IPS-20b (cell line): ENCODE results near the gene GPATCH3.

Experiments
- H3K27ac ChIP-seq: one replicate; pipeline ENCODE4 v1.5.1; 2013; ENCODE audit warnings: low read length
- H3K27me3 ChIP-seq: 2 replicates; pipeline ENCODE4 v1.6.1; 2013; ENCODE audit warnings: mild to moderate bottlenecking, low read length, inconsistent platforms; ENCODE audit not compliant: insufficient read depth
- H3K36me3 ChIP-seq: 2 replicates; pipeline ENCODE4 v1.6.1; 2013; ENCODE audit warnings: low read depth, mild to moderate bottlenecking, inconsistent platforms, low read length, moderate library complexity; ENCODE audit not compliant: insufficient read depth
- H3K4me1 ChIP-seq: 2 replicates; pipeline ENCODE4 v1.6.1; 2013; ENCODE audit warnings: mild to moderate bottlenecking, control low read depth, inconsistent platforms, low read length, moderate library complexity; ENCODE audit not compliant: insufficient read depth
- H3K4me3 ChIP-seq: 2 replicates; pipeline ENCODE4 v1.5.1; 2013; ENCODE audit warnings: mild to moderate bottlenecking, low read length, inconsistent platforms
- H3K9ac ChIP-seq: 2 replicates; pipeline ENCODE4 v1.6.1; 2013; ENCODE audit warnings: low read depth, mild to moderate bottlenecking, inconsistent platforms, low read length, moderate library complexity
- H3K9me3 ChIP-seq: 2 replicates; pipeline ENCODE4 v1.6.1; 2013; ENCODE audit warnings: mild to moderate bottlenecking, low read depth, low read length, inconsistent platforms; ENCODE audit not compliant: insufficient read depth

The GPATCH3 gene

DNA sequence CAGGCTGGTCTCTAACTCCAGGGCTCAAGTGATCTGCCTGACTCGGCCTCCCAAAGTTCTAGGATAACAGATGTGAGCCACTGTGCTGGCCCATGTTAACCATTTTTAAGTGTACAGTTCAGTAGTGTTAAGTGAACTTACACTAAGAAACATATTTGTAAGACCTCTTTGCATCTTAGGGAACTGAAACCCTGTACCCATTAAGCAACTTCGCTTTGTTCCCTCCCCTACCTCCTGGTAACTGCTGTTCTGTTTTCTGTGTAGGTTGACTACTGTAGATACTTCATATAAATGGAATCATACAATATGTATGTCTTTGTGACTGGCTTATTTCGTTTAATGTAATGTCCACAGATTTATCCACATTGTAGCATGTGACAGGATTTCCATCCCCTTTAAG is 32.3 kb upstream of the GPATCH3 start:
- peaks cover 73% of the 10 kb centered on the region for H3K36me3 ChIP-seq
- no peaks in the 10 kb centered on the region for H3K4me1 ChIP-seq
- H3K9ac ChIP-seq: no peak overlapping the region
- no peaks in the 10 kb centered on the region for H3K9me3 ChIP-seq
- H3K4me3 ChIP-seq: no peak overlapping the region
- H3K27me3 ChIP-seq: no peaks in the 10 kb centered on the region
- no peak overlapping the region for H3K27ac ChIP-seq

DNA sequence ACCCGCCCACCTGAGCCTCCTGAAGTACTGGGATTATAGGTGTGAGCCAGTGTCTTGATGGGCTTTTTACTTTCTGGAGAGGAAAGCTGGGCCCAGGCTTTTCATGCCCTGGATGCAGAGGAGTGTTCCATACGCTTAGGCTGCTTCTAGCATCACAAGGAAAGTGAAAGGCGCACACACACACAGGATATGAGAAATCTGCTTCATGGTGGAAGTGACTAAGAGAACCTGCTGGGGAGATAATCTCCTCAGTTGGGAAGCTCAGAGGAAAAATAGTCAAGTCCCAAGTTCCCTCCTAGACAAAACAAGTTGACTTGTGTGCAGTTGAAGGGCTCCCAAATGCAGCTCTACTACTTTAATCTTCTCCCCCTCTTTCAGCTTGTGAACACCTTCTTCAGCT is 23.4 kb upstream of the GPATCH3 start:
- no peak overlapping the region for H3K4me3 ChIP-seq
- H3K9me3 ChIP-seq: no peaks in the 10 kb centered on the region
- no peak overlapping the region for H3K27ac ChIP-seq
- no peaks in the 10 kb centered on the region for H3K4me1 ChIP-seq
- peaks cover 50% of the 10 kb centered on the region for H3K36me3 ChIP-seq
- no peaks in the 10 kb centered on the region for H3K27me3 ChIP-seq
- H3K9ac ChIP-seq: no peak overlapping the region

DNA sequence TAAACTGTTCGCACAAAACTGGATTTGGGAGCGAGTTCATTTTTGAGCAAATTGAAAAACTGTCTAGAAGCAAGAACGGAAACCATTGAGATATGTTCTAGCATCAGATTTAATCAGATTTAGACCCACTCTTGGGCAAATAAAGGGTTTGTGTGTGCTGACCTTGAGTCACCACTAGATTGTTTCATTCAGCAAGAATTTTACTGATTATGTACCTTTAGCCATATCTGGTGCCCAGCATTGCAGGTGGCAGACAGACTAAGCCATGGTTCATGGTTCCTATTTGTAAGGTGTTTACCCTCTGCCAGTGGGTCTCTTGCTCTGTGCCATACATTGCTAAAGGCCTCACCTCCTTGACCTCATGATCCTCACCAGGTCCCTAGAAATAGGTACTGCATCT is 22.6 kb upstream of the GPATCH3 start:
- no peaks in the 10 kb centered on the region for H3K4me1 ChIP-seq
- H3K9ac ChIP-seq: peak overlapping the region; percentile 98; the same call in 1 of the 2 replicates
- peaks cover 42% of the 10 kb centered on the region for H3K36me3 ChIP-seq
- no peak overlapping the region for H3K27ac ChIP-seq
- H3K4me3 ChIP-seq: peak overlapping the region; percentile 99
- no peaks in the 10 kb centered on the region for H3K9me3 ChIP-seq
- no peaks in the 10 kb centered on the region for H3K27me3 ChIP-seq

DNA sequence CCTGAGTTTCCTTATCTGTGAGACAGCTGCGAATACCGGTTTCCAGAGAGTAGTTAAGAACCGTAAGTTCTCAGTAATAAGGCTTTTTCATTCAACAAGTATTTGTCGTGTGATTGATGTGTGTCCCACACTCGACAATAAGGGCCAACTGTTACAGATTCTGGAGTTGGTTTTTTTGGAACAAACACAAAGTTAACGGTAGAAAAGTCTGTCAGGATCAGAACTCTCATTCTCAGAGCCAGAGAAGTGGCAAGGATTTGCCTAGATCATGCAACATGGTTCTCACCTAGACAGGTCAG is 22.1 kb upstream of the GPATCH3 start:
- Histone ChIP-seq H3K9me3 (no peaks in the 10 kb centered on the region), H3K36me3 (peaks cover 37% of the 10 kb centered on the region), H3K4me3 (peak overlapping the region; percentile 99), H3K27ac (peak overlapping the region; percentile 53), H3K27me3 (no peaks in the 10 kb centered on the region), H3K9ac (peak overlapping the region; percentile 98), H3K4me1 (no peaks in the 10 kb centered on the region)

DNA sequence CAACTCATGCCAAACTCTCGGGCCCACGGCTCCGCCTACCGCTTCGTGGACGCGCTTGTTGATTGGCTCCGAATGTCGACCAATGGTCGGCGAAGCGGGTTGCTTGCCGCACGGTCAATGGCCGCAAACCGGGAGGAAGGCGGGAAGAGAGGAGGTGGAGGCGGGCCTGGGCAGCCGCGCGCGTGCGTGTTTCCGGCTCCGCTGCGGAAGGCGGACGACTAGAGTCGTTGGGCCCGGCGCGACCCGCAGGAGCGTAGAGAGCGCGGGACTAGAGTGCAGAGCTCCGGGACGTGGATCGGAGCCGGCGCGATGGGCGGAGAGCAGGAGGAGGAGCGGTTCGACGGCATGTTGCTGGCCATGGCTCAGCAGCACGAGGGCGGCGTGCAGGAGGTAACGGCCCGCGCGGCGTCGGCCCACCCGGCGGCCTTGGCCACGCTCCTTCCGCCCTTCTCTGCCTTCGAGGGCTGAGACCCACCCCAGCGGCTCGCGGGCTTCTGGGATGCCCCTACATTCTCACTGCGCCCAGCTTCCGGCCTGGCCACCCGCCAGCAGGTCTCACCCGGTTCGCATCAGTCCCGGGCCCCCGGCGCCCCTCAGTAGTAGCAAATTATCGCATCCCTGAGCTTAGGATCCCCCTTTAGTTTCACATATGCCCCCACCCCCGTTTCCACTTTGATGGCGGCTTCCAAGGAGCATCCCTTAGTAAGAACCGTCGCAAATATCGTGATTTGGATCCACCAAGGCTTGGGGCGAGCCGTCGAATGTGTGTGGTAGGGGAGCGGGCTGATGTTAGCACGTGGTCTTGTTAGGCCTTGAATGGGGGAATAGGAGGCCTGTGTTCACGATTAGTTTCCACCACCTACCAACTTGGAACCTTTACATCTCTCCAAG is 21.5 kb upstream of the GPATCH3 start, which contains the start of gene NUDC:
Gene NUDC (plus strand): TSS at position 204 of the 891 bp plus-strand sequence. CDS start 106 bp downstream, at position 310.
- Histone ChIP-seq H3K9me3 (no peaks in the 10 kb centered on the region), H3K4me1 (no peaks in the 10 kb centered on the region), H3K27me3 (no peaks in the 10 kb centered on the region), H3K4me3 (peak within 1 kb of the TSS; percentile 99), H3K27ac (peak within 1 kb of the TSS; percentile 53), H3K36me3 (peaks cover 32% of the 10 kb centered on the region), H3K9ac (peak within 1 kb of the TSS; percentile 98)

DNA sequence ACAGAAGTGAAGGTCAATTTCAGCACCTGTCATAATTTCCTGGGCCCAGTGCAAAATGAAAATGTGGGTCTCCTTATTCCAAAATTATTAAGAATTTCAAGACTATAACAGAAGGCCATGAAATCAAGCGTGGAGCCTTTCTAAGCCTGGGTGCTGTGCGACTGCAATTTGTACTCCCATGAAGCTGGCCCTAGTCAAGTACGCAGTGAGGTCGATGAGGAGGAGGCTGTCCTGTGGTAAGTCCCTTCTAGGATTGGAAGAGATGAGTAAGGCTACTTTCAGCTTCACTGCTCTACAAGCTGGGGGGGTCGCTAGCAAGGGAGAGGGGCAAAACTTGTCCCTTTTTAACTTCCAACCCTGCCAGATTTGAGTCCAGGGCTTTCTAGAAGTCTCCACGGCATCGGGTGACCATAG is 20.9 kb upstream of the GPATCH3 start:
- no peaks in the 10 kb centered on the region for H3K9me3 ChIP-seq
- H3K4me3 ChIP-seq: peak overlapping the region; percentile 99
- H3K4me1 ChIP-seq: no peaks in the 10 kb centered on the region
- no peaks in the 10 kb centered on the region for H3K27me3 ChIP-seq
- no peak overlapping the region for H3K27ac ChIP-seq
- peaks cover 25% of the 10 kb centered on the region for H3K36me3 ChIP-seq
- peak overlapping the region; percentile 14; the same call in 1 of the 2 replicates for H3K9ac ChIP-seq

DNA sequence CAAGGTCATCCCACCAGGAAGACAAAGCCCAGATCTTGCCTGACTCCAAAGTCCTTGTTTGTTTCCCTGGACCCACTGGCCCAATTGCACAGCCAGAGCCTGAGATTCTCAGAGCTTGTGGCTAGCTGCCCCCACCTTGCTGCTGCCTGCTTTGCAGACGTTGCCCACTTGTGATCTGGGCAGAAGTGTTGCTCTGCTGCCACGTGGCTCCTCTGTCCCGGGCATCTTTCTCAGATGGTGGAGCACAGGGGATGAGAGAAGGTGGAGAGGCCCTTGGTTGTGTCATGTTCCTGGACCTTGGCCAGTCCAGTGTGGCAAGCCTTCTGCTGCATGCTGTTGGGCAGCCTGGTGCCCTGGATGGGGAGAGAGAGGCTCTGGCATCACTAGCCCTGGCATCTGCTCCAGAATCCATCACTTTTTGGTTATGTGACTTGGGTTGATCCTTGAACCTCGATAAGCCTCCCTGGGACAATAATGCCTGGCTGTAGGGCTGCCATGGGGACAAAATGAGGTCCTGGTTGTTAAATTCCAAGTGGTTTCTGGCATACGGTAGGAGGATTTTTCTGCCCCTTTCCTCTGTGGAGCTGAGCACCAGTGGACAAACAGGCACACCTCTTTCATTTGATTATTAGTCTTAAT is 15.1 kb upstream of the GPATCH3 start:
- Histone ChIP-seq H3K9me3 (no peaks in the 10 kb centered on the region), H3K4me1 (no peaks in the 10 kb centered on the region), H3K4me3 (no peak overlapping the region), H3K27me3 (no peaks in the 10 kb centered on the region), H3K27ac (no peak overlapping the region), H3K9ac (no peak overlapping the region), H3K36me3 (no peaks in the 10 kb centered on the region)

DNA sequence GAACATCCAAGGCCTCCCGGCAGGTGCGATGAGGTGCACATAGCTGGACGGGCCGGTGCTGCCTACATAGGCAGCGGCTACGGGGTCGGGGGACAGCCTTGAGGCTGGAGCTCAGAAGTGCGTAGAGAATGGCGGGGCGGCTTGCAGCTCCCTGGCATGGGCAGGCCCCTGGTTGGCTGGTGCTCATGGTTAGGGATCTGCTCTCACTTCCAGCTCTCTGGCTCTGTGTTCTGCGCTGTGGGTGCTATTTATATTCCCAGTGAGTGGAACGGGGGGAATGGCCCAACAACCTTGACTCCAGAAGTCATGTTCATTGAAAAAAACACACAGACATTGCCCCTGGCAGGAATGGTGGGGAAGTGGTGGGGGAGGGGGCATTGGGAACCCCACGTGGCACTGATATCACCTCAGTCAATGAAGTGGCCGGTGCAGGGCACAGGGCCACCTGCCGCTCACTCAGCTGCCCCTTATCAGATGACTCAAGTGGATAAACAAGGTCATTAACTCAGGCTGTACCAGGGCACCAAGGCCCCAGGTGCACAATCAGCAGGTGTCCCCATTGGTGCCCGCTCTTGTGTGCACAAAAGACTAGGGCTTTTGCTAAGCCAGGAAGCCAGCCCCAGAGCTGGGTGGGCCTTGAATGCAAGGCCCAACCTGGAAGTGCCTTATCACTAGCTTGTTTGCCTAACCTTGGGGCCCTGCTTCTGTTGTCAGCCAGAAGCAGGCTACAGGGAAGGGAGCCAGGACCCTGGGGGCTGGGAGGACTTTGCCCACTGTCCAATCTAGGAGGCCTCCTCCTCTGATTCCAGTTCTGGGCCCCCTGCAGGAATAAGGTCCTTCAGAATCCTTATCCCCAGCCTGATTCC is 13.7 kb upstream of the GPATCH3 start, which contains the start of gene NR0B2:
Gene NR0B2 (minus strand): TSS at position 222 of the 866 bp plus-strand sequence. CDS start 35 bp downstream, at position 187.
- Histone ChIP-seq H3K4me3 (no peak within 1 kb of the TSS), H3K36me3 (no peaks in the 10 kb centered on the region), H3K27me3 (no peaks in the 10 kb centered on the region), H3K4me1 (no peaks in the 10 kb centered on the region), H3K27ac (no peak within 1 kb of the TSS), H3K9me3 (no peaks in the 10 kb centered on the region), H3K9ac (no peak within 1 kb of the TSS)

DNA sequence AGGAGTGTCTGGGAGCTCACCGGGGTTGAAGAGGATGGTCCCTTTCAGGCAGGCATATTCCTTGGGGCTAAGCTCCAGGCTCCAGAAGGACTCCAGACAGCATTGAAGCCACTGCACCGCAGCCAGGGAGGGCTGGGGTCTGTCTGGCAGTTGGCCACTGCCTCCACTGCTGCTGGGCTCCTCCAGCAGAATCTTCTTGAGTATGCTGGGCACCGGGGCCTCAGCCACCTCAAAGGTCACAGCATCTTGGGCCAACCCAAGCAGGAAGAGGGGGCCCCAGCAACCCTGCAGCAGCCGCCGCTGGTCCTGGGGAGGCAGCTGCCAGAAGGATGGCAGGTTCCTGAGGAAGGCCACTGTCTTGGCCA is 13.1 kb upstream of the GPATCH3 start:
- Histone ChIP-seq H3K4me1 (no peaks in the 10 kb centered on the region), H3K9me3 (no peaks in the 10 kb centered on the region), H3K36me3 (no peaks in the 10 kb centered on the region), H3K4me3 (no peak overlapping the region), H3K9ac (no peak overlapping the region), H3K27ac (no peak overlapping the region), H3K27me3 (no peaks in the 10 kb centered on the region)

DNA sequence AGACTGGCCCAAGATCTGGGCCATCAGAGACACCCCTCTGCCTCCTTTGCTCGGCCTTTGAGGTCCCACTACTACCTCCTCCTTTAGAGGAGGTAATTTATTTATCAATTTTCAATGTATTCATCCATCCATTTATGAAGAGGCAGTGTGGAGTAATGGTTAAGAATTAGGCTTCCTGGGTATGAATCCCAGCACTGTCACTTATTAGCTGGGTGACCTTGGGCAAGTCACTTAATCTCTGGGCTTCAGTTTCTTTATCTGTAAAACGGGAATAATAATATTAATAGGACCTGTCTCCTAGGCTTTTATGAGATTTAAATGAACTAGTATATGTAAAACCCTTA is 11.9 kb upstream of the GPATCH3 start:
- no peaks in the 10 kb centered on the region for H3K4me1 ChIP-seq
- no peaks in the 10 kb centered on the region for H3K27me3 ChIP-seq
- no peaks in the 10 kb centered on the region for H3K36me3 ChIP-seq
- no peak overlapping the region for H3K27ac ChIP-seq
- H3K9me3 ChIP-seq: no peaks in the 10 kb centered on the region
- H3K4me3 ChIP-seq: no peak overlapping the region
- H3K9ac ChIP-seq: no peak overlapping the region

DNA sequence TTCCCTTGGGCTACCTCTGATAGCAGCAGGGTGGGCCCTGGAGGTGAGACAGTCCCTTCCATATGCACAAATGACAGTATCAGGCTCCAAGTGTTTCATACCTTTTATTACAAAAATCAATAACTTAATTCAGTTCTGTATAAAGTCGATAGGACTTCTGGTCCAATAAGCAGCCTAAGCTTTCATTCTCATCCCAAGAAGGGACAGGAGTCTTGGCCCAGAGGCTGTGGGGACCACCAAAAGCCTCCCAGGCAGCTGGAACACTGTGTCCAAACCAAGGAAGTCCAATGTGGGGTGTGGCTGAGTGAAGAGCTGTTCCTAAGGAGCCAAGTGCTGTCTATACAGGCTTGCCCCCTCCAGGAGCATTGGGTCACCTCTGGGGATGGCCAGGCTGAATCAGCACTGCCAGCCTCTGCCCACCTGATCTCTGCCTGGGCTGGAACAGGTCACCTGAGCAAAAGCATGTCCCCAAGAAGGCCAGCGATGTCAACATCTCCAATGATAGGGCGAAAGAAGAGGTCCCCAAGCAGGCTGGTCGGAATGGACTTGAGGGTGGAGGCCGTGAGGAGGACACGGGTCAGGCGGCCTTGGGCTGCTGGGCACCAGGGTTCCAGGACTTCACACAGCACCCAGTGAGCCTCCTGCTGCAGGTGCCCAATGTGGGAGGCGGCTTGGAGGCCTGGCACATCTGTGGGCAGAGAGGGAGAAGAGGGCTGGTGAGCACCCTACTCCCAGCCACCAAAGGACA is 11.3 kb upstream of the GPATCH3 start:
- Histone ChIP-seq H3K27me3 (no peaks in the 10 kb centered on the region), H3K27ac (no peak overlapping the region), H3K36me3 (no peaks in the 10 kb centered on the region), H3K4me3 (no peak overlapping the region), H3K9me3 (no peaks in the 10 kb centered on the region), H3K4me1 (no peaks in the 10 kb centered on the region), H3K9ac (no peak overlapping the region)
